Kasumi-1 (cell line): ENCODE data around the gene RHEB.

ENCODE experiments used
- DNase-seq, 2 experiments: peaks; one replicate each; lab custom pipeline; 2025; lab: John Stamatoyannopoulos, UW

The RHEB gene

DNA sequence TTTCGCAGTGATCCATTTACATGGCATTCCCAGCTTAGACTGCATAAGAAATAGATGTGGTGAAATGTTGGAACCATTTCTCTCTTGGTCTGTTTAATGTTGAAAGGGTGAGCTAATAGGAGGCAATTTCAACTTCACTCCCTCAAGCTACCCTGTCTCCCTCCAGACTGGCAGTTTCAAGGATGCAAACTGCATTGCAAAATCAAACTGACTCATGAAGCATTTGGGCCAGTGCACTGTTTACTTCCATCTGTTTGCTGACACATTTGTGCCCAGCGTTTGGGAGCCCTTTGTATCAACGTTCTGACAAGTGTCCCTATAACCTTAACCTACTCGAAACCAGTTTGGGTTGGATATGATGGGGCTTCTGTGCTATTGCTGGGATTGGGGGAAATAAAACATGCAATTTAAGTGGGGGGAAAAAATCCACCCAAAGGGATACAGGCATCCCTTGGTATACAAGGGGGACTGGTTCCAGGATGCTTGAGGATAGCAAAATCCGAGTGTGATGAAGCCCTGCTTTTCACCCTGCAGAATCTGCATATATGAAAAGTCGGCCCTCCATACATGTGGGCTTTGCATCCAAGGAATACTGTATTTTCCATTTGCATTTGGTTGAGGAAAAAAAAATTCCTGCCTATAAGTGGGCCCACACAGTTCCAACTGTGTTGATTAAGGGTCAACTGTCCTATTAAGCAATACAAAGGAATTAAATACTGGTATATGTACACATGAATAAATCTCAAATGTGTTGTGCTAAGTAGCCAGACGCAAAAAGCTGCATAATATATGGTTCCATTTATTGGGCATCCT, 15.6 kb downstream of the RHEB start:
- peak; percentile 17 to 34 for DNase-seq

DNA sequence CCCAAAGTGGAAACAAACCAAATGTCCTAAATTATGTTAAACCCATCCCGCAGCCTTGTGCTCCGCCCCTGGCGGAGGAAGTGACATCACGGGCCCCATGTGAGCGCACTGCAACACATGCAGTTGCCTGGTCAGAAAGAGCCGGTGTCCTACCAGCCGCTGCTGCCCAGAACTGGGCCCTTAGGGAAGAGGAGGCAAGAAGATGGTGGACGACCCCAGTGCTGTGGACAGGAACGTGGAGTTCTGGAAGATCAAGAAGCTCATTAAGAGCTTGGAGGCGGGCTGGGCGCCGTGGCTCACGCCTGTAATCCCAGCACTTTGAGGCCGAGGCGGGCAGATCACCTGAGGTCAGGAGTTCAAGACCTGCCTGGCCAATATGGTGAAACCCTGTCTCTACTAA, 18.0 kb downstream of the RHEB start:
- DNase-seq: no peak

DNA sequence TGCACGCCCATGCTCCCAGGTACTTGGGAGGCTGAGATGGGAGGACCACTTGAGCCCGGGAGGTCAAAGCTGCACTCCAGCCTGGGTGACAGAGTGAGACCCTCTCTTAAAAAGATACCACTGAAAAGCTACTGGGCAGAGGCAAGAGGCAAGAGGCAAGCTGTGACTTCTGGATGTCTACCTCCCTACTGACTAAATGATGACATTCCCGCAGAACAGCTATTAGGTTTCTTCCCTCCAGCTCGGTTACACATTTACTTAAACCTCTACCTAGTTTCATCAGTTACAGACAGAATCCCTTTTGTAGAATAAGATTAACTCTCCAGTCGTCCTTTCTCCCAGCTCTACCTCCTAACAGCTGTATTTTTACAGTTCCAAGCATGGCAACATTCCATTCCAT, 21.2 kb downstream of the RHEB start:
- DNase-seq: no peak

DNA sequence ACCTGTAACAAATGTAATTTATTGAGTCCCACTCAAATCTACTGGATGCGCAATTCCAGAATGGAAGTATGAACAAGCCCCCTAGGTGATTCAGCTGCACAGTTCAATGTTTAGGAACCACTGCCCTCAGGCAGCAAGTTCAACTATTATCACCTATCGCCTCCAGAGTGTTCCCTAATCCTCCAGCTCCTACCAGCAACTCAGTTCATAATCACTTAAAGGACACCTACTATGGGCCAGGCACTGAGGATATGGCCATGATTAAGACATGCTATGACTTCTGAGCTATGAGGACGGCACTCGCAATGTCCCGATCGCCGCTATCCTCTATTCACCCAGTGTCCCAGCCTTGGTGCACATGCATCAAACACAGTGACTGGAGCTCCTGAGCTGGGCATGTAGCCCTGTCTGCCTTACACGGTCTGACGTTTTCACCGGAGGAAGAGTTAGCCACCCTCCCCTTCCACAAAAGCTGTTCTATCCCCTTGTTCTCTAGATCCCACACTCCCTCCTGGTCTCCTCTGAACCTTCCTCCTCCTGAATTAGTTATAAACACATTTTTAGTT, 22.3 kb downstream of the RHEB start:
- DNase-seq: no peak

DNA sequence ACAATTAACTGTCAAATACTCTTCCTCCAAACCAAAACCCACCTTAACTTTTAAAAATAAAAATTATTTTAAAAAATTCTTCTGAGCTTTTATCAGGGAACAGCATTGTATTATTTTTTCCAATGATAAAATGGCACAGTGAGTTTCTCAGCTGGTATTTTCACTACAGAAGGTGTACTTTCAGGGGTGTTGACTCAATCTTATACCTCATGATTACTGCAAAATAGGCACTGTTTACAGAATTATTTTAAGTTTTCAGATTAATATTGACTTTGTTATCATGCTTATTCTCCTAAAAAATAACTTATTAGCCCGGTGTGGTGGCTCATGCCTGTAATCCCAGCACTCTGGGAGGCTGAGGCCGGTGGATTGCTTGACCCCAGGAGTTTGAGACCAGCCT, 24.3 kb downstream of the RHEB start:
- DNase-seq: no peak

DNA sequence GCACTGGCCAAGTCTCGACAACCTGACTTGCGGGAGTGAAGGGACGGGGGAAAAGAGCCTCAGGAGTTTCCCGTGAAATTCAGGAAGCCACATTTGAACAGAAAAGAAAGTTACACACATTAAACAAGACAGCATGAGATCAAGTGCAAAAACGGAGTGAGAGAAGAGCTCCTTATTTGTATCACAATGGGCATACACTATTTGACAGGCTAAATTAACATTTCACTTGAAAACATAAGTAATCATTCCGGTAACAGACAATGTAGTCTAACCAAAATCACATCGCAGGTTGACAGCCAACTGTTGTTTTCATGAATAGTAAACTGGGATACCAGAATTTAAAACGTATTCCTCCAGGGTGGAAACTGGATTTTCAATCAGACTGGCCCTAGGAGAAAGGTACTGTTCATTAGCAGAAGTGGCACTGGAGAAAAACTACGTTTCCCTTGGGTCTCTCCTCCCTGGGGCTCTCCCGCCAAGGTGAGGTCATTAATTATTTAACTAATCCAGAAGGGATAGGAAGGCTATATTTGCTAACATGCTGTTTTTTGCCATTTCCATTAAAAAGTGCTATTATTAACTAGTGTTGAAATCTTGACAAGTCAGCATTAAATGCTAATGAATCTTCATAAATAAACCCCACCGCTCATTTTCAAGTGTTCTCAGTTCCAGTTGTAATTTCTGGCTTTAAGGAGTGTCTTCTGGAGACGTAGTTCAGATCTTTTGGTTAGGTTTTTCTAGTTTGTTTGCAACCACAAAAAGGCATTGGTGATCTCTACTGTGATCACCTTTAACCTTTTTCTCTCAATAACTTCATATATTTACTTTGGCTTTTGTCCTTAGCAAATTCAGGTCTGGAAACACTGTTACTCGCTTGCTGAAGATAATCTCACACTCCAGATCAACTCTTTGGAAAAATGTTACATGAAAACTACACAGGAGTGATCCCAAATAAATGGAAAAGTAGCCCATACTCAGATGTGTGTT, 25.1 kb downstream of the RHEB start:
- no peak for DNase-seq

DNA sequence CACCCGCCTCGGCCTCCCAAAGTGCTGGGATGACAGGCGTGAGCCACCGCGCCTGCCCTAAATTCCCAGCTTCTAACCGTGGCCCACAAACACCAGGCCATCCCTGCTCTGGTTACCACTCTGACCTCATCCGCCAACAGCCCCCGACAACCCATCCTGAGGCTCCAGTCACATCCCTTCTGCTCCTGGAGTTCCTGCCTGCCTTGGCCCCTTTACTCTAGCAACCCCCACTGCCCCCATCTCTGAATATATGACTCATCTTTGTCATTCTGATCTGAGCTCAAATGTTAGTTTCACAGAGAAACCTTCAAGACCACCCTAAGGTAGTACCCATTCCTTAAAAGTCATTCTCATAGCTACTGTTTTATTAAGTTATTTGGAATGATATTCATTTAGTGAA, 26.6 kb downstream of the RHEB start:
- DNase-seq: no peak

DNA sequence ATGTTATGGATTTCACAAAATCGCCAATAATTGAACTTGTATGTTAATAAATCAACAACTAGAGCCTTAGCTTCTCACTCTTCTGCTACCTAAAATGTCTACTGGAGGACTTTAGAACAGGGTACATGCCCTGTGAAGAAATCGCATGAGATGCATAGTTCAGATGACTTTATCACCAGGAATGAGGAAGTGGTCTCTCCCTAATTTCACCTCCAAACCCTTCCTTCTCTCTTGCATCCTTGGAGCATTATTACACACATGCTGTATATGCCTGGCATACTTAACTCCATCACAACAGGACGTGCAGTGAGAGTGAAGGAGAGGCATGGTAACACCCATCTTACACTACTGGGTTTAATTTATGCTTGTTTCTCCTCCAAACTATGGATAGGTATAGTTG, 27.8 kb downstream of the RHEB start:
- peak; percentile 24 to 31 for DNase-seq

DNA sequence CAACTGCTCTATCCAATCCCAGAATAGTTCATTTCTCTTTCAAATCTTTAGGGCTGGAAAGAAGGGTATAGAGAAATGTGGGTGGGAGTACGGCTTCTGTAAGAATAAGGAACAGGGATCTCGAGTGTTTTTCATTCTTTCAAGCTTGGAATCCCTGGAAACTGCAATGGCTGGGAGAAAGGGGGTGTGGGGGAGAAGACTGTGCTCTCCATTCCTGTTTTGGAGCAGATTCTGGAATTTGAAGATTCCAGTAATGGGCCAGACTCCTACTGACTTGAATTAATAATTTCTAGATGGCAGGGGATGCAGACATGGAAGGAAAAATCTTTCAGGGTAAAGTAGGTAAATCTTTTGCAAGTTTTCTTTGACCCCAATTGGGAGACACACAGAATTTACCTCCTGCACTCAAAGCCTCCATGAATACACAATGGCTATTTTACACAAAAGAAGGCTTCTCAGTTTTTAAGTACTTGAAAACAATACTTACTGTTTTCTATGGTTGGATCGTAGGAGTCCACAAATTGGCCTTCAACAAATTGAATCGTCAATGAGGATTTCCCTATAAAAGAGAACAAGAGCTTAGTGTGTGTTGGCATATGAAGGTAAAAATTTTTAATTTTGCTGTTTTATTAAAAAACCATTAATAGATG, 29.1 kb downstream of the RHEB start:
- DNase-seq: no peak

DNA sequence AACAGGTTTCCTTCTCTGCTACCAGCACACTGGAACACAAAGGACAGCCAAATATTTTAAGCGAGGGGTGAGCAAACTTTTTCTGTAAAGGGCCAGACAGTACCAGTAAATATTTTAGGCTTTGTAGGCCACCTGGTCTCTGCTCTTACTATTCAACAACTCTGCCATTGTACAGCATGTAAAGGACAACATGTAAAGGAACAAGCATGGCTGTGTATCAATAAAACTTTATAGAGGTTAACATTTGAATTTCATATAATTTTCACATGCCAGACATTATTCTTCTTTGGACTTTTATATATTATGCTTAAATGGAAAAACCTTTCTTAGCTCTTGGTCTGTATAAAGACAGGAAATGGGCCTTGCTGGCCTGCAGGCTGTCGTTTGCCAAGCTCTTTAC, 30.2 kb downstream of the RHEB start:
- DNase-seq: no peak

DNA sequence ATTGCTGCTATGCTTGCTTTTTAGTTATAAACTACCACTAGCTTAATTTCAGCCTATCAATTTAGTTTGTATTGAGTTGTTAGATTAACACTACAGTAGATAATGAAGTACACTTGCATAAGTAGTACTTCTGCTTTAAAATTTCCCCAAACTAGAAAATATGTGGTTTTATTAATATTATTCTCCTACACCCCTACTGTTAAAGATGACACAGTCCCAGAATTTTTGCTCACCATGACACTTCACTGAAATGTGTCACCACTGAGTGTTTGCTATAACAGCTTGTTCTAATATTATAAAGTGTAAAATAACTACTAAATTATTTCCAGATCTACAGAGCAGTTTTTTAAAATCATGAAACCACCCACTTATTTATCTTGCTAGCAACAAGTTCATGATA, 31.6 kb downstream of the RHEB start:
- DNase-seq: no peak

DNA sequence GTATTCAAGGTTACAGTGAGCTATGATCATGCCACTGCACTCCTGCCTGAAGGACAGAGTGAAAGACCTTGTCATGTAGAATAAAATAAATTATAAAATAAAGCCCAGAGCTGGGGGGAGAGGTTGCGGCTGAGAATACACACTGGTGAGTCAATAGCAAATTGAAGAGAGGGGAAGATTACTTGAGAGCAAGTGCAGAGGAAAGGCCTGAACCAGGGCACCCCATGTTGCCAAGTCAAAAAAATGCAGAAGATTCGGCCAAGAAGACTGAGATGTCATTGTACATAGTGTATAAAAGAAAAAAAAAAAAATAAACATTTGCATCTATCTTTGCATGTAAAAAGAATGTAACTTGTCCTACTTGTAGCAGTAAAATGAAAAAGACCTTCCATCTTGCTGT, 32.5 kb downstream of the RHEB start:
- DNase-seq: no peak

DNA sequence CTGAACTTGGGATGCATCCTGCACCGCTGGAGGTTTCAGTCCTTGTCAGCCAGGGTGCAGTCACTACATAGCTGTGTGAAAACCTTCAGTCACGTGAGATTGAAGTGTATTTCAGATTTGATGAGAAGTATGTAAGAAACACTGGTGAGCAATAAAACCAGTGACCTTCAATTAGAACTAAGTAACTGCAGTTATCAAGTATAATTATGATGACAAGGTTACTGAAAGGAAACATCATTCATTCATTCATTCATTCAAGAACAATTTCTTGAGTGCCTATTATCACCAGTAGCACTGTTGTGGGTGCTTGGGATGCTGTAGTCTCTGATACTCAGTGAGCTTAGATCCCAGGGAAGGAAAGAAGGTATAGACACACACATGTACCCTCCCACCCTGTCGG, 33.6 kb downstream of the RHEB start:
- no peak for DNase-seq

DNA sequence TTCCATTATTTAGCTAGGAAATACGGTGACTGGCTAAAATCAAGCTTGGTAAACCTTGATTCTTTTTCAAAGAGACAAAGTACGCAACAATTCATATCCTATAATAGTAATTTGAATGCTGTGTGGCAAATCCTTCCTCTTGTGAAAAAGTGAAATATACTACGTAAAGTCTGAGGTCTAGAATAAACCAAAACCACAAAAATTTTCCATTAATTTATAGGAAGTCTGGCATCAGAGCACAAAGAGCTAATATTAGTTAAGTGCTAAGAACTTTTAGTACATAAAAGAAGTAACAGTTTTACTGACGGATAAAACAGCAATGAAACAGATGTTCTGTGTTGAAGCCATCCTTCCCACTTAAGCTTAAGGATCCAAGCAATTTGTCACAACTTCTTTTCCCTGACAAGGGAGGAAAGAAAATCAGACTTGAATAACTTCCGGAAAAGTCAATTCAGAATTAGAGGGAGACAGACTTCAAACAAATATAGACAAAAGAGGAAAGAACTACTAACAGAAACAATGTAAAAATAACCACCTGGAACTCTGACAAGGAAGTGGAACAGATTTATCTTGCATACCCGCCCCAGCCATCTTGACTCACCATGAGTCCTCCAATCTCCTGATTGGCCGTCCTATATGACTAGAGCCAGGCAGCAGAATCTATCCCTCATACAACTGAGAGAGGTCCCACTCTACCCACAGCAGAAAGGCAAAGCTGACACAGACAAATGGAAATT, 34.6 kb downstream of the RHEB start:
- DNase-seq: peak in 1 of 2 experiments; percentile 8

DNA sequence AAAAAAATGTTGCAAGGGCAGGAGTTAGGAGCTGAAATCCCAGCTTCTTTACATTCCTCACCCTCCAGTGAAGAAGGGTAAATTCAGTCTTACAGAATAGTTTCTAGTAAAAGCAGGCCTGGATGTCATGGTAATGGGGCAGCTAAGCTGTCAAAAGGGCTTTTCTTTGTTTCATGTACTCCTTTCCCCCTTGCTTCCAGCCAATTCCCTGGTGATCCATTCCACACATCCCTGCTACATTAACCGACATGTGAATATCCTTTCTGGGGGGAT, 36.0 kb downstream of the RHEB start:
- DNase-seq: no peak

DNA sequence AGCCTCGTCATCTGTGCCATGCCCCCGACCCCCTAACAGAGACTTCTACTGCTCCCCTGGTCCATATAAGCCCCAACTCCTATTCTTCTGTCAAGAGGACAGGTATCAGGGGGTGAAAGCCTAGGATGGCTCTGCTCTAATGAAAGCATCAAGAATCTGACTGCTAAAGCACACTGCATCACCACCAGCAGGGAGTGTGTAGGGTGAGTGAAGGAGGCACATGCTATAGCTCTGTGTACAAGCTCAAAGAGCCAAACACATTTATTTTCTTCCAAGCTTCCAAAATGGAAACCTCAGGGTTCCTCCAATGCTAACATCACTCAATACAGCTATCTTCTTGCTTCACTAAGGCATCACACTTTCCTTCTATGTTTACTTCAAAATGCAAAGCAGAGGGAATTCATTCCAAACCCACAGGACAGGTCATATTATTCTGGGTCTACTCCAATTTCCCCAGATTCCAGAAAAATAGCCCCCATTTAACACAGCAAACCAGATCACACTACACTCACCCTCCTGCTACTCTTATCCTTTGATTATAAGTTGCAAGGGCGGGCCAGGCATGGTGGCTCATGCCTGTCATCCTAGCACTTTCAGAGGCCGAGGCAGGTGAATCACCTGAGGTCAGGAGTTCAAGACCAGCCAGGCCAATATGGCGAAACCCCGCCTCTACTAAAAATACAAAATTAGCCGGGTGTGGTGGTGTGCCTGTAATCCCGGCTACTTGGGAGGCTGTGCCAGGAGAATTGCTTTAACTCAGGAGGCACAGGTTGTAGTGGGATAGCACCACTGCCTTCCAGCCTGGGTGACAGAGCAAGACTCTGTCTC, 36.6 kb downstream of the RHEB start:
- no peak for DNase-seq

DNA sequence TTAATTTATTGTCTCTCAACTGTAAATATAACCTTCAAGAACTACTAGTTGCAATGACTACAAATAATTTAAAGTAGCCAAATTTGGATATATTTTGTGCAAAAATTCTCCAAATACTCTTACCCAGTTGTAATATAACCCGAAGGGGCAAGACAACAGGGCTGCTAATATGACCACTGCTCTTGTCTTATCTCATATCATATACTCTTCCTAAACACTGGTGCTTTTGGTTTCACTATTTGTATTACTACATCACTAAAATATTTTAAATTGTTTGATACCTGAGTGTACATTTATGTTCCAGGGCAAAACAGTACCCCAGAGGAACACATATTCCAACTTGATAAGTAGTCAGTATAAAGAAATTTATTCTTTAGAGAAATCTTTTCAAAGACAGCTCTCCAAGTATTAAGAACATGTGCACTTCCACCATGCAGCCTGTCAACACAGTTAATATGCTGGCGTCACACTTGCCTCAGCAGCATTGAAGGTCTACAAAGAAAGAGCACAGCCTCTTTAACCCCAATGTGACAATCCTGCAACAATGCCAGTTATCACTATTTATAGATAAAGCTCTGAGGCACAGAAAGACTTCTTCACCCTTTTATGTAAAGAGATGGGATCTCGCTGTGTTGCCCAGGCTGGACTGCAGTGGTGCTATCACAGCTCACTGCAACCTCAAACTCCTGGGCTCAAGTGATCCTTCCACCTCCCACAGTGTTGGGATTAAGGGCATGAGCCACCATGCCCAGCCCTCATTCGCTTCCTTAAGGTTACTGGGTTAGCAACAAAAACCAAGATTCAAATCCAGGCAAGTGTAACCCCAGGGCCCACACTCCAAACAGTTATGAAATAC, 37.8 kb downstream of the RHEB start:
- no peak for DNase-seq

DNA sequence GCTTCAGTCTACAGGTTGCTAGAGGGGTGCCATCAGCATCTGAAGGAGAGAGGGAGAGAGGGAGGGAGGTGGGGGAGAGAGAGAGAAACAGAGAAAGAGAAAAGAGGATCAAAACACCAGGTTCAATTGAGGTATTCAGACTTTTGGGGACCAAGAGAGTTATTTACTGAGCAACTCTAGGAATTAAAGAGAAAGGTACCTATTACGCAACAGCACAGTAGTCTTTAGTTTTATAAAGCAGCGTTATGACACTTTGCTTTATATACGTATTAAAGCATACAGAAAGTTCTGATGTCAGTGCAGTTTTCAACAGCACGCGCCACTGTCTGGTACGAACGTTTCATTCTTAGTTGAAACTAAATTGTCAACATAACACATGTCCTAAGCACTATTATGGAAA, 41.8 kb downstream of the RHEB start:
- DNase-seq: no peak

DNA sequence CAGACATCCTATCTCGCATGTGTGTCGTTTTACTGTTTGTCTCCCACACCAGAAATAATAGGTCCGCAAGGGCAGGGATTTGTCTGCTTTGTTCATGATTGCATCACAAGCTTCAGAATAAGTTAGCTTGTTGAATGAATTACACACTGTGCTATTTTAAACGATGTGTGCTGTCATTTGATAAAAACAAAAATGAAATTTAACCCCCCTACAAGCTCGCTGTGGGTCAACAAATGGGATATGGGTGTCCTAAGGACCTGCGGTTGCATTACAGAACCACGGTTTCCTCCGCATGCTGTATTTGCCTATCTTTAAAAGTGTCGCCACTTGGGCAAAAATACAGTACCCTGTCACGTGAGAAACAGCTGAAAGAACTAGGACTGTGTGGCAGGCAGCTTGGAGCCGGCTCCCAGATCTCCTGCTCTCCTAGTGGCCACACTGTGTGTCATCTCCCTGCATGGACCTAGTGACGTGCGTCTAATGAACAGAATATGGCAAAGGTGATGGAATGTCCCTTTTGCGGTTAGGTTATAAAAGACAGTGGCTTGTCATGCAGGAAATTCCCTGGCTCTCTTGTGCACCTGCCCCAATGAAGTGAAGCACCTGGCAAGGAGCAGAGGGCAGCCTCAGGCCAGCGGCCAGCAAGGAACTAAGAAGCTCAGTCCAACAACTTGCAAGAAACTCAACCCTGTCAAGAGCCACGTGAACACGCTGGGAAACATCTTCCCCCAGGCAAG, 46.9 kb downstream of the RHEB start:
- DNase-seq: no peak
